ENCODE data around the gene NYNRIN.
A peak's percentile ranks its signal among the peaks of the same experiment; 100 is the strongest.
"Not testable (repeated sequence)": the region's sequence is repeated elsewhere in the genome, so short reads cannot be mapped to it uniquely, and the experiment has no call there.

Gene NYNRIN

GRCh38 chr14:24398653-24399446, at the start of gene NYNRIN:
Gene NYNRIN, plus strand, starts transcription at chr14:24399003. Its CDS starts 244 bp downstream, at chr14:24399247.
- DNase-seq = peak in 1 of 2 donors; percentile 16

- DNase-seq = no peak
These were observed 49.1 kb upstream of the NYNRIN start for GRCh38 chr14:24349742-24350141.

GRCh38 chr14:24351517-24351916, 47.3 kb upstream of the NYNRIN start:
- no peak for DNase-seq

GRCh38 chr14:24353559-24354481, 45.0 kb upstream of the NYNRIN start:
- no peak for DNase-seq

- DNase-seq = not testable (repeated sequence)
These were observed 44.3 kb upstream of the NYNRIN start for GRCh38 chr14:24354482-24354825.

- DNase-seq = no peak
These were observed 43.8 kb upstream of the NYNRIN start for GRCh38 chr14:24355009-24355408.

- DNase-seq = no peak
These were observed 42.6 kb upstream of the NYNRIN start for GRCh38 chr14:24356208-24356607.

- no peak for DNase-seq
These were observed 38.5 kb upstream of the NYNRIN start for GRCh38 chr14:24360281-24360680.

GRCh38 chr14:24361326-24361725, 37.5 kb upstream of the NYNRIN start:
- DNase-seq = no peak

- no peak for DNase-seq
These were observed 36.4 kb upstream of the NYNRIN start for GRCh38 chr14:24362241-24362960.

DNA sequence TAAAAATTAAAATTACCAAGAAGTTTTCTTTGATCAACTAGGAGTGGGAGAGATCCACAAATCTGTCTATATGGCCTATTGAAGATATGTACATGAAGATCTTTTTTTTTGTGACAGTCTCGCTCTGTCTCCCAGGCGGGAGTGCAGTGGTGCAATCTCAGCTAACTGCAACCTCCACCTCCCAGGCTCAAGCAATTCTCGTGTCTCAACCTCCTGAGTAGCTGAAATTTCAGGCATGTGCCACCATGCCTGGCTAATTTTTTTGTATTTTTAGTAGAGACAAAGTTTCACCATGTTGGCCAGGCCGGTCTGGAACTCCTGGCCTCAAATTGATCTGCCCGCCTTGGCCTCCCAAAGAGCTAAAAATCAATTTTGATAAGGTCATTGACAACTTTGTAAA, 35.4 kb upstream of the NYNRIN start:
- DNase-seq = no peak

GRCh38 chr14:24364841-24365240, 34.0 kb upstream of the NYNRIN start:
- DNase-seq = no peak

GRCh38 chr14:24365600-24366412, 33.0 kb upstream of the NYNRIN start:
- peak; percentile 55 to 57 for DNase-seq

- no peak for DNase-seq
These were observed 32.4 kb upstream of the NYNRIN start for GRCh38 chr14:24366413-24366720.

DNA sequence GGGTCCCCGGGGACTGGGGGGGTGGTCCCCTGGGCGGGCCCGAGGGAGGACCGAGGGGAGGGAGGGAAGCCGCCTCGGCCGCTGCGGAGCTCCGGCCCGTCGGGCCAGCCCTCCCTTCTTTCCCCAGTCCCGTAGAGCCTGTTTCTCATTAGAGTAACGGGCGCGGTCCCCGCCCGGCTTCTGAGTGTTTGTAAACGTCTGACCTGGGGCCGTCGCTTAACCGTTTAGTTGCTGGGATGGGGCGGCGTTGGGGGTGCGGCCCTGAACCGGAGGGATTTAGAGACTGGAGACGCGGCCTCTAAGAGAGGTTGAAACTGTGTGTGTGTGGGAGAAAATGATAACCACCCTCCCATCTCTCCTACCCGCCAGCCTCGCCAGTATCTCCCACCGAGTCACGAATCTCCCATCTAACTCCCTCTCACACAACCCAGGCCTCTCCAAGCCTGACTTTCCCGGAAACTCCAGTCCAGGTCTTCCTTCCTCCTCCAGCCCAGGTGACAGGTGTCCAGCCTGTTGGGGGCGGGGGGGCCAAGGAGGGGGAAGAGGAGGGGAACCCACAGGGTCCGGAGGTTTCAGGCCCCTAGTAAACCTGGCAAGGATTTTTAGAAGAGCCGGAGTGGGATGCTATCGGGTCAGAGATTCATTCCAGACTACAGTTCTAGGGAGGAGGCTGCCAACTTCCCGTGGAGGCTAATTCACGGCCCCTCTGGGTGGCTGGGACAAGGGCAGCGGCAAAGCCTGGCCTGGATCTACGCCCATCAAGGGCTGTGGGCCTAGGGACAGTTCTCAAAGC, 31.9 kb upstream of the NYNRIN start:
- peak in 1 of 2 donors; percentile 4 for DNase-seq

GRCh38 chr14:24367514-24368211, 31.1 kb upstream of the NYNRIN start, which contains the start of gene NFATC4:
Gene NFATC4, plus strand, starts transcription at chr14:24368184. Its CDS starts 157 bp downstream, at chr14:24368341.
- no peak for DNase-seq

GRCh38 chr14:24368212-24368561, 30.6 kb upstream of the NYNRIN start:
- DNase-seq = no peak

- peak in 1 of 2 donors; percentile 35 for DNase-seq
These were observed 30.1 kb upstream of the NYNRIN start for GRCh38 chr14:24368562-24369252.

DNA sequence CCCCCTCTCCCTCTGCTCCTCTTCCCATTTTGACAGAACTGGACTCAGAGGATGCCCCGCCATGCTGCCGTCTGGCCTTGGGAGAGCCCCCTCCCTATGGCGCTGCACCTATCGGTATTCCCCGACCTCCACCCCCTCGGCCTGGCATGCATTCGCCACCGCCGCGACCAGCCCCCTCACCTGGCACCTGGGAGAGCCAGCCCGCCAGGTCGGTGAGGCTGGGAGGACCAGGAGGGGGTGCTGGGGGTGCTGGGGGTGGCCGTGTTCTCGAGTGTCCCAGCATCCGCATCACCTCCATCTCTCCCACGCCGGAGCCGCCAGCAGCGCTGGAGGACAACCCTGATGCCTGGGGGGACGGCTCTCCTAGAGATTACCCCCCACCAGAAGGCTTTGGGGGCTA, 29.3 kb upstream of the NYNRIN start:
- DNase-seq = no peak

Data from activated CD4-positive, alpha-beta T cell treated with anti-CD3 and anti-CD28 coated beads for 4 hours (primary cell).